CD4-positive, alpha-beta T cell treated with Interleukin-17A for 4 hours (primary cell): ENCODE measurements around the gene DISP3.
A peak's percentile ranks its signal among the peaks of the same experiment; 100 is the strongest.

Experiments
- DNase-seq: peaks from one replicate; pipeline ENCODE4 v3.0.0-alpha.2; 2020; ENCODE audit warnings: mixed read lengths

DISP3 gene

GRCh38 chr1:11478571-11479374, at the start of gene DISP3:
TSS of gene DISP3 (plus strand) at chr1:11479155. CDS start at chr1:11500993, 21,838 bp downstream.
- peak; percentile 75 for DNase-seq

DNA sequence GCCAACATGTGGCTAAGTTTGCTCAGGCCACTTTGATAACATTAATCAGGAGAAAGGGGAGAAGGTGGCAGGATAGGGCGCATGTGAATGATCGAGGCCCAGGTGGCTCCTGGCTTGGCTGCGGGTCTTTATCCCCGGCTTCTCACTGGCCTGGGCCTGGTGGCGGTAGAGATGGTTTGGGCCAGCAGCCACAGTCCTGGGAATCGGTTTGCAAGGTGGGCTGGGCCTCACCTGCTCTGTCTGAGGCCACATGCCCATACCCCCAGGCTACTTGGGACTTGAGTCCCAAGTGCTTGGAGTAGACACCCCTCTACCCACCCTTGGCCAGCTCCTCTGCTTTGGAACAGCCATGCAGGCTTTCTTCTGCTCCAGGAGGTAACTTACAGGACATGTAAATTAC, 49.7 kb upstream of the DISP3 start:
- DNase-seq: no peak

GRCh38 chr1:11429935-11430334, 49.0 kb upstream of the DISP3 start:
- DNase-seq: no peak

- no peak for DNase-seq
Measured at GRCh38 chr1:11431941-11432507, 46.9 kb upstream of the DISP3 start.

DNA sequence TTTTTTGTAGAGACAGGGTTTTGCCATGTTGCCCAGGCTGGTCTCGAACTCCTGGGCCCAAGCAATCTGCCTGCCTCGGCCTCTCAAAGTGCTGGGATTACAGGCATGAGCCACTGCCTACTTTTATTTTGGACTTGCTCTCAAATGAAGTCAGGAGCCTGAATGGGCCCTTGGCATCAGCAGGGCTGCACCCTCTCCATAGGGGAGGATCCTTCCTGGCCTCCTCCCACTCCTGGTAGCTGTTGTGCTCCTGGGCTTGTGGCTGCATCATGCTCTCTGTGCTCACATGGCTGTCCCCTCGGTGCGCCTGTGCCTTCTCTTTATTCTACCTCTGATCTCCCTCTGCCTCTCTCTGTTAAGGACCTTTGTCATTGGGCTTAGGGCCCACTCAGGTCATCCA, 46.4 kb upstream of the DISP3 start:
- DNase-seq: no peak

- DNase-seq: no peak
Measured at GRCh38 chr1:11434501-11434900, 44.5 kb upstream of the DISP3 start.

- no peak for DNase-seq
Measured at GRCh38 chr1:11434926-11435325, 44.0 kb upstream of the DISP3 start.

GRCh38 chr1:11438996-11439395, 40.0 kb upstream of the DISP3 start:
- no peak for DNase-seq

- no peak for DNase-seq
Measured at GRCh38 chr1:11441211-11441952, 37.6 kb upstream of the DISP3 start.

DNA sequence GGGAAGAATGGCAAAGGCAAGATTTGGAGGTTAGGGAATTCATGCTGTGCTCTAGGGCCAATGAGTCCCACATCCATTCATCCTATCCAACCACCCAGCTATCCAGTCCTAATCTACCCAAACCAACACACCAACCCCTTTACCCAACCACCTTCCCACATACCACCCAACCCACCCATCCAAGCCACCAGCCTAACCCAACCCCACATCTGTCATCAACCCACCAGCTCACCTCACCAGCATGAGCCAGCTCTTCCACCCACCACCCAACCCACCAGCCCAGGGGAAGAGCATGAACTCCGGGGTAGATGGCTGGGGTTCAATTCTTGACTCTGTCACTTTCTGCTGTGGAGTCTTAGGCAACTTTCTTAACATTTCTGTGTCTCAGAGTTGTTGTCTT, 35.9 kb upstream of the DISP3 start:
- no peak for DNase-seq

DNA sequence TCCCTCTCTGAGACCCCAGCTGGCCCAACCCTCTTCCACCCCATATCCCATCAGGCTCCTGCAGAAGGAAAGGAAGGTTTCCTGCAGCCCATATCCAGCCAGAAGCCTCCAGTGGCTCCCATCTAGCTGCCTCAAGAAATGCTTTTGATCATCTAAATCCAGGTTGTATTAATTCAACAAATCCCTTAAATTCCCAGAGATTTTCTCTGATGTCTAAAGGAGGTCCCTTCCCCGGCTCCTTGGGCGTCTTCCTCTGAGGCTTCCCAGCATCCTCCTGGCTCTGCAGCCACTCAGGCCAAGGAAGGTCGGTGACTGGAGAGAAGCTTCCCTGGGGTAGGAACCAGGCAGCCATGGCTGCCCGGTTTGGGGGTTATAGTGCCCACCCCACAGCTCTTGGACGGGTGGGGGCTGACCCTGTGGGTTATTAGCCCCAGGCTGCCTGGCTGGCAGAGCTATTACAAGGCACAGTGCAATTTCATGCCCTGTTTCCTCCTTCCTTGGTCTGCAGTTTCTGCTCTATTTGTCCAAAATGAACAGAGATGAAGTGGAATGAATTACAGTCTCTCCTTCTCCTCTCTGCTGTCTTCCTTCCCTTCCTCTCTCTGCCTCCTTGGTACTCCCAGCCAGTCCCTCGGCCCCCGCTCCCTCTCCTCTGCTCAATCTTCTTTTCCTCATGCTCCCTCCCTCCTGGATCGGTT, 34.8 kb upstream of the DISP3 start:
- DNase-seq: no peak

DNA sequence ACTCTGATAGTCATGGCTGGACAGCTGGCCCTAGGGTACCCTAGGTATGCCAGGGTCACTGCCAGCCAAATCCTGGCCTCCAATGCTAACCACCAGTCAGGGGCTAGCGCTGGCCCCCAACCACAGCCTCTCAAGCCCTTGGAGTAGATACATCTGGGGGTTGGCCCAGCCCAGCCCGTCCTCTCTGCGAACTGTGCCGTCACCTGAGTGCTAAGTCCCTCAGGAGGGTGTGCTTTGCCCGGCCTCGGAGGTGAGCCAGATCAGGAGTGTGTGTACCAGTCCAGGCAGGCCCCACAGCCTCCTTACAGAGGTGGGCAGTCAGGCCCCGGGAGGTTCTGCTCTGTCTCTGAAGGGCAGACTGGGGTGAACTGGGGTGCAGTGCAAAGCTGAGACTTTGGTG, 34.0 kb upstream of the DISP3 start:
- DNase-seq: no peak

DNA sequence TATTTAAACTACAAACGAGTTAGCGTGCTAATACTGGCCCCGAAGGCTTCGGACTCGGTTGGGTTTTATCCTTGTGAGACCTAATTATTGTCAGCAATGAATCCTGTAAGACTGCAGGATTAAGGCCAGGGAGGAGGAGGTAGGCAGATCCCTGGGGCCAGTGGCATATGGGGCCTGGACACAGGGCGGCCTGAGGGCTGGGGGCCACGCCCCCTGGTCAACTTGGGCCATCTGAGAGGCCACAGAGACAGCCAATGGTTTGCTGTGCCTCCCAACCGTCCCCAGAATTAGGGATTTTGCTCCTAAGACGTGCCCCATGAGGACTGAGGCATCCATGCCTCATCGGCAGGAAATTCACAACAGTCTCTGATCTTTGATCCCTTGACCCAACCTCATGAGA, 31.1 kb upstream of the DISP3 start:
- DNase-seq: no peak

DNA sequence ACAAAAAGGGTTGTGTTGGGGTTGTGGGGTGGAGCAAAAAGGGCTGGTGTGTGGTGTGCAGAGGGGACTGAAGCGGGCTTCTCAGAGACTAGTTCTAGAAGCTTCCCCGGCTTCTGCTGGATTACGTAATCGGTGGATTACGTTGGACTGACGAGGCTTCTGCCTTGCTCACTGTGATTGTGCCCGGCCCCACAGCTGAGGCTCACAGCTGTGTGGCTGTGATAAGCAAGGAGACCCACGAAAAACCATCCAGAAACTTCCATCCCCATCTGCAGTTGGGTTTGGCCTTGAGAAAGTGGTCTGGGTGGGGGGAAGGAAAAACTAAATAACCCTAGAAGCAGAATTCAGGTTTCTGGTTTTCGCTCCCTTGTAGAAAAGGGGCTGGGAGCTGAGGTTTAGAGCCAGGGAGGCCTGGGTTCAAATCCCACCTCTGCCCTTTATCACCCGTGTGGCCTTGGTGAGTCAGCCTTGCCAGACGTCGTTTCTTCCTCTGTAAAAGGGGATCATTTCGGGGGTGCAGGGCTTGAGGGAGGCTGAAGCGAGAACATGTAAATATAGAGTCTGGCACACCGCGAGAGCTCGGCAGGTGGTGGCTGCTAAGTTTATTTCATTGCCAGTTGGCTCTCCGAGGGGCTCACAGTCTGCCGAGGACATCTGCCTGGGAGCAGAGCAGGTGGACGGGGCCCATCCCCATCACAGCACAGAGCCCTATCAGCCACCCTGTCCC, 30.4 kb upstream of the DISP3 start:
- no peak for DNase-seq

DNA sequence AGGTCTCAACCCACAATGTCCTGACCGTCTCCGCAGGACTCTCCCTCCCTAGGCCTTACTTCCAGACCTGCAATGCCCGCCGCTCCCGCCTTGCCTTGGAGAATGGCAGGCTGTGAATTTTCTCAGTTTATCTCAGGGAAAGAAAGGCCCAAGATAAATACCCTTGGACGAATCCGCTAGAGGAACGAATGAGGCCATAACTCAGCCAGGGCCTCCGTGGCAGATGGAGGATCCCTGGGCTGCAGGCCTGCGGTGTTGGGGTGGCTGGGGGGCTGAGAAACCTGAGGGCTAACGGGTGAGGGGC, 29.9 kb upstream of the DISP3 start:
- no peak for DNase-seq

DNA sequence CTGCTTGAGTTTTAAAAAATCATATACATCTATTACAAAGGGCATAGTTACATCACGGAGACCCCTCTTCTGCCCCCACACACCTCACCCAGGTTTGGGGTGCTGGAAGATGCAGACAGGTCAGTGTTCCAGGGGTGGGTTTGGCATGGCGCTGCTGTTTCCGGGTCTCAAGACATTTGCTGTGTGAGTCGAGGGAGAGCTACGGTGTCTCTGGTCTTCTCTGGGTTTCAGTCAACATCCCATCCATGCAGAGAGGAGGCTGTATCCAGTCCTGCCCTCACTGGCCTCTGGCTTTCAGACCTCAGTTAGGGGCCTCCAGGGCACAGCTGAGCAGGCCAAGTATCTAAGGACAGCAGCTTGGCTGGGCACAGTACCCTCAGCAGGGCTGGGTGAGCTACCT, 28.6 kb upstream of the DISP3 start:
- no peak for DNase-seq

DNA sequence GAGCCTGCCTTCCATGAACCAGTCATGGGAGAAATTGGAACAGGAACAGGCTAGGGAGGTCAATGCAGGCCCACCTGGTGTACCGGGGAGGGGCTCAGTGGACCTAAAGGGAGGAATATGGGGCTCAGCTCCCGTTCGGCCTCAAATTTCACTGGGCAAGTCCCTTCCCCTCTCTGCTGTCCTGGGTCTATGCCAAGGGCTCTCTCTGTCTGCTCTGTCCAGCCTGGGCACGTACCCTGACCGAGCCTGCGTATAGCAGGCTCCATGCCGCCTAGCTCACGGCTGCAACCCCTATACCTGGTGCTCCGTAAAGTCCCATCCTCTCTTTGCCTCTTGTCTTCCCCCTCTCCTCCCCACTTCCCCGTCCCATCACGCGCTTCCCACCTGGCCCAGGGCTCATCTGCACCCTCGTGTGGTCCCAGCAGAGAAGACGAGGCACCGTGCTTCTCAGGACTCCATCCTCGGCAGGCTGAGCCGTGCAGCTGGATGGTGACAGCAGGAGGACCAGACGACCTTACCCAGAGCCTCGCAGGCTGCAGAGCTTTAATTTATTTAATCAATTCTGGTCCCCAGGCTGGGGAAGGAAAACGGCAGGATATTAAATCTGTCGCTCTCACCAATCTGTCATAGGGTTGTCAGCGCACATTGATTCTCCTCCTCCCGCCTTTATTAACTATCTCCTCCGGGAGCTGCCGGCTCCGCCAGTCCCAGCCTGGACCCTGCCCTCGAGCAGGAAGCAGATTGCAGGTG, 25.0 kb upstream of the DISP3 start:
- no peak for DNase-seq

DNA sequence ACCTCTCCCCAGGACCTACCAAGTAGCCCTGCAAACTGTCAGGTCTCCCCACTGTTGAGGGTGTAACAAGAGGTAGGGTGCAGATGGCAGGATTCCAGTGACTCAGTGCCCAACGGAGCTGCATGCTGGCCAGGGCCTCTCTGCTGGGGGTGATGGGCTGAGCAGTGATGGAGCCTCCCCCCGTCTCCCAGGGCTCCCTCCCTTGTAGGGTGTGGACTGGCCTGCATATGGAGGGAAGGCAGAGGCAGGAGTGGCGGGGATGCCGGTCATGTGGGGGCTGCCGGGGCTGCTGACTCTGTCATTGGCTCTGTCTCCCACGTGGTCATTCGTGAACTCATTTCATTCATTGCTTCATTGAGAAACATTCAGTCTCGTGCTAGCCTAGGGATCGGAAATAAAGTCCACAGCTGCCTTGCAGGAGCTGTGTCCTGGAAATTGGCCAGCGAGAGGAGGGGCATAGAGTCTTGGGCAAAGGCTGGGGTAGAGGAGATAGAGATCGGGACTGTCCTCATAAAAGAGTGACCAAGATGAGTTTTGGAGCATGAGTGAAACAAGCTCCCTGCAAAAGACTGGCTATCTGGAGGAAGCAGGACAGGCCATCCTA, 22.9 kb upstream of the DISP3 start:
- no peak for DNase-seq

GRCh38 chr1:11456965-11457364, 22.0 kb upstream of the DISP3 start:
- DNase-seq: no peak

DNA sequence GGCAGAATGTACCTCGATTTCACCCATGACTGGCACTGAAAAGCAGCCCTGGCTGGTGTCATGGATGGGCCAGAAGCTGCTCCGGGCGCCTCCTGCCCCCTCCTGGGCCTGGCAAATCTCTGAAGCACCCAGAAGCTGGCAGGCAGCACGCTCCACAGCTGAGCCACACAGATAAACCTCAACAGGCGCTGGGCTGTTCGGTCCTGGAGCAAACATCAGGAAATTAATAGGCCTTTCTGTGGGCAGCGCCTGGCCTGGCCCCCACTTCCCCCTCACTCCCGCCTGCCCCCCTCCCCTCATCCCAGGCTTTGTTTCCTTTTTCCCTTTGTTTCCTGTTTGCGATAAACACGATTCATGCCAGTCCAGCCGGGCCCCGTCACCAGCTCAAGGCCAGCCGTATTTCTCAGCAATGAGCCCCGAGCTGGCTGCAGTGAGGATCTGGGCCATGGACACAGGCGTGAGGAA, 20.1 kb upstream of the DISP3 start:
- no peak for DNase-seq

GRCh38 chr1:11461531-11462137, 17.3 kb upstream of the DISP3 start:
- DNase-seq: no peak
